ENCODE data around the gene SLC45A3. TPM values are rescaled to one million over a fixed set of nuclear protein-coding genes. Genes with fewer than 3 reads are reported as not detected.

The SLC45A3 gene
- total RNA-seq, 2 experiments from 2014 or later, result 0.17 to 0.31 TPM

GRCh38 chr1:205670611-205671430 lies 9.5 kb downstream of the SLC45A3 start:
- no peak overlapping the region for H3K27ac Mint-ChIP-seq
- peaks cover 8% of the 10 kb centered on the region for H3K4me1 Mint-ChIP-seq
- no peak for ATAC-seq (ENCODE audit: low read depth)
- no peak overlapping the region for H3K4me3 Mint-ChIP-seq
- peaks cover 11% of the 10 kb centered on the region for H3K27me3 Mint-ChIP-seq
- DNase-seq, result no peak
- H3K9me3 Mint-ChIP-seq, result no peaks in the 10 kb centered on the region
- POLR2A ChIA-PET, result interaction anchor here (0.9 kb wide), 1 partner anchor 41 kb away, joined by 3 read pairs; no protein-coding TSS in a partner anchor
- H3K36me3 Mint-ChIP-seq, result no peaks in the 10 kb centered on the region

GRCh38 chr1:205670150-205670446 lies 10.2 kb downstream of the SLC45A3 start:
- H3K9me3 Mint-ChIP-seq, result no peaks in the 10 kb centered on the region
- no peaks in the 10 kb centered on the region for H3K36me3 Mint-ChIP-seq
- no peak for DNase-seq
- H3K4me3 Mint-ChIP-seq, result no peak overlapping the region
- peaks cover 10% of the 10 kb centered on the region for H3K27me3 Mint-ChIP-seq
- H3K4me1 Mint-ChIP-seq, result peaks cover 11% of the 10 kb centered on the region
- POLR2A ChIA-PET, result no interaction called here
- H3K27ac Mint-ChIP-seq, result no peak overlapping the region
- no peak for ATAC-seq (ENCODE audit: low read depth)

GRCh38 chr1:205669341-205670149 lies 10.8 kb downstream of the SLC45A3 start:
- POLR2A ChIA-PET, result no interaction called here
- H3K9me3 Mint-ChIP-seq, result no peaks in the 10 kb centered on the region
- DNase-seq (no peak), ATAC-seq (ENCODE audit: low read depth) (no peak)
- no peaks in the 10 kb centered on the region for H3K36me3 Mint-ChIP-seq
- peaks cover 10% of the 10 kb centered on the region for H3K27me3 Mint-ChIP-seq
- H3K4me1 Mint-ChIP-seq, result peaks cover 13% of the 10 kb centered on the region
- no peak overlapping the region for H3K27ac Mint-ChIP-seq
- H3K4me3 Mint-ChIP-seq, result no peak overlapping the region

DNA sequence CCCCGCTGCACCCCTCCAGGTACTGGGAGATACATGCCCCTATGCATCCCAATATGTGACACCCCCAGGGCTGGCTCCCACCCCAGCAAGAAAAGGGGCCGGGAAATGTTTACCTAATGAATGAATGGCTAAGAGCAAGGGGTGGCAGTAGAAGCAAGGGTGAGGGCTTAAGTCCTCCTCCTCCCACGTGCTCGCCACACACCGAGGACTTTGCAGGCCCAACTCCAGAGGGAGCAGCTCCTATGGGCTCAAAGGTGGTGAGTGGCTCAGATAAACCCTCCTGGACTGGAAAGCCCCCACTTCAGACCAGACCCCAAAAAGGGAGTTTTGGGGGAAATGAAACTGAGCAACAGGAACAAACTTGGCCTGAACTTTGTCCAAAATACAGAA lies 11.4 kb downstream of the SLC45A3 start:
- no peak overlapping the region for H3K27ac Mint-ChIP-seq
- H3K27me3 Mint-ChIP-seq, result peaks cover 10% of the 10 kb centered on the region
- DNase-seq (no peak), ATAC-seq (ENCODE audit: low read depth) (no peak)
- no peaks in the 10 kb centered on the region for H3K36me3 Mint-ChIP-seq
- peaks cover 15% of the 10 kb centered on the region for H3K4me1 Mint-ChIP-seq
- no peak overlapping the region for H3K4me3 Mint-ChIP-seq
- POLR2A ChIA-PET, result no interaction called here
- H3K9me3 Mint-ChIP-seq, result no peaks in the 10 kb centered on the region

GRCh38 chr1:205667909-205668643 lies 12.2 kb downstream of the SLC45A3 start:
- no peak overlapping the region for H3K4me3 Mint-ChIP-seq
- no peak for DNase-seq
- H3K27me3 Mint-ChIP-seq, result peaks cover 6% of the 10 kb centered on the region
- no peaks in the 10 kb centered on the region for H3K9me3 Mint-ChIP-seq
- no peak overlapping the region for H3K27ac Mint-ChIP-seq
- ATAC-seq (ENCODE audit: low read depth), result no peak
- H3K4me1 Mint-ChIP-seq, result peaks cover 15% of the 10 kb centered on the region
- POLR2A ChIA-PET, result no interaction called here
- no peaks in the 10 kb centered on the region for H3K36me3 Mint-ChIP-seq

GRCh38 chr1:205666372-205667166 lies 13.7 kb downstream of the SLC45A3 start:
- Mint-ChIP-seq H3K36me3 (no peaks in the 10 kb centered on the region), H3K27ac (no peak overlapping the region)

GRCh38 chr1:205665201-205666045 lies 14.9 kb downstream of the SLC45A3 start:
- ATAC-seq (ENCODE audit: low read depth) (no peak), DNase-seq (no peak)
- no peak overlapping the region for H3K4me3 Mint-ChIP-seq
- POLR2A ChIA-PET, result no interaction called here
- H3K9me3 Mint-ChIP-seq, result no peaks in the 10 kb centered on the region
- H3K27me3 Mint-ChIP-seq, result peaks cover 7% of the 10 kb centered on the region
- H3K36me3 Mint-ChIP-seq, result no peaks in the 10 kb centered on the region
- peaks cover 7% of the 10 kb centered on the region for H3K4me1 Mint-ChIP-seq
- no peak overlapping the region for H3K27ac Mint-ChIP-seq

More at GRCh38 chr1:205666372-205667166, 13.7 kb downstream of the SLC45A3 start:
- no peak for ATAC-seq (ENCODE audit: low read depth)
- Mint-ChIP-seq H3K4me1 (peaks cover 7% of the 10 kb centered on the region), H3K27me3 (peaks cover 7% of the 10 kb centered on the region), H3K9me3 (no peaks in the 10 kb centered on the region), H3K4me3 (no peak overlapping the region)
- POLR2A ChIA-PET, result no interaction called here
- DNase-seq, result no peak

DNA sequence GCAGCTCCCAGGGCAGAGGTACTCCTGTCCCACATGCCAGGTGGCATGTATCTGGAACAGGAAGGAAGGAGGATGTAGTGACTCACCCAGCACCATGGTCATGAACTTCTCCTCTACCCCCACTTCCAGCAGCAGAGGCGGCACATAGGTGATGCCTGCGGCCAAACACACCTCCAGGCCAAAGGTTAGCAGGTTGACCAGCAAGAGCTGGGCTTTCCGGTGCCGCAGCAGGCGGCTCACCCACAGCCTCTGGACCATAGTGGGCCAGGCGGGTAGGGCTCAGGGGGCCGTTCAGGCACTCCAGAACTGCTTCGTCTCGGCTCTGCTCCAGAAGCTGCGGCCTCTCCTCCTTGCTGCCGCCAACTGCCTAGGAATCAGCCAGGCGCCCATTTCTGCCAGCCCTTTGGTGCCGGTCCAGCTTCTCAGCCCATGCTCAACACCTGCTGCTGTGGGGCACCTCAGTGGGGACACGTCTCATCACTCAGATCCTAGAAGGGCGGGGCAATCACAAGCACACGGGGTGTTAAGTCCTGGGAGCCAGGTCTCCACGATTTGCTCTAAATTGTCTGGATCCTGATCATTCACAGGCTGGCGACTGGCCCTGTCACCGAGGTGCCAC lies 15.8 kb downstream of the SLC45A3 start:
- Mint-ChIP-seq H3K4me1 (peaks cover 7% of the 10 kb centered on the region), H3K27ac (no peak overlapping the region), H3K4me3 (no peak overlapping the region), H3K36me3 (no peaks in the 10 kb centered on the region), H3K9me3 (no peaks in the 10 kb centered on the region), H3K27me3 (peaks cover 7% of the 10 kb centered on the region)
- POLR2A ChIA-PET, result no interaction called here
- DNase-seq, result no peak
- no peak for ATAC-seq (ENCODE audit: low read depth)

- Mint-ChIP-seq H3K27me3 (peaks cover 5% of the 10 kb centered on the region), H3K36me3 (no peaks in the 10 kb centered on the region), H3K27ac (no peak overlapping the region), H3K9me3 (no peaks in the 10 kb centered on the region), H3K4me3 (no peak overlapping the region), H3K4me1 (peaks cover 7% of the 10 kb centered on the region)
- ATAC-seq (ENCODE audit: low read depth), result no peak
- POLR2A ChIA-PET, result no interaction called here
- no peak for DNase-seq
These were observed 16.9 kb downstream of the SLC45A3 start for GRCh38 chr1:205663286-205663936.

DNA sequence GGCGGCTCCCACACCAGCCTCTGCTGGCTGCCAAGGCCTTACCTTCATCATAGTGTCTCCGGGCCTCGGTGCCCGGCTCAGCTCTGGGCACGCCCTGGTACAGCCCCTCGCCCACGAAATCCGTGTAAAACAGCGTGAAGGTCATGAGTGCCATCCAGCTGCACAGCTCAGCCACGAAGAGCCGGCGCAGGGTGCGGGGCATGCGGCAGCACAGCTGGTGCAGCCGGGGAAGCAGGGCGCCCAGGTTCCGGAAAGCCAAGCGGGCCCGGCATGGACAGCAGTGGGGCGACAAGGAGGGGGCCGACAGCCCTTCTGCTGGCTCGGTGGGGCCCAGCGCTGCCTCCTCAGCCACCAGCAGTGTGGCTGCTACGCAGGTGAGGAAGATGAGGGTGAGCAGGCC lies 17.5 kb downstream of the SLC45A3 start:
- Mint-ChIP-seq H3K9me3 (no peaks in the 10 kb centered on the region), H3K27me3 (peaks cover 5% of the 10 kb centered on the region), H3K4me3 (no peak overlapping the region), H3K27ac (no peak overlapping the region), H3K4me1 (peaks cover 7% of the 10 kb centered on the region), H3K36me3 (no peaks in the 10 kb centered on the region)
- POLR2A ChIA-PET, result no interaction called here
- DNase-seq, result no peak
- ATAC-seq (ENCODE audit: low read depth), result no peak

DNA sequence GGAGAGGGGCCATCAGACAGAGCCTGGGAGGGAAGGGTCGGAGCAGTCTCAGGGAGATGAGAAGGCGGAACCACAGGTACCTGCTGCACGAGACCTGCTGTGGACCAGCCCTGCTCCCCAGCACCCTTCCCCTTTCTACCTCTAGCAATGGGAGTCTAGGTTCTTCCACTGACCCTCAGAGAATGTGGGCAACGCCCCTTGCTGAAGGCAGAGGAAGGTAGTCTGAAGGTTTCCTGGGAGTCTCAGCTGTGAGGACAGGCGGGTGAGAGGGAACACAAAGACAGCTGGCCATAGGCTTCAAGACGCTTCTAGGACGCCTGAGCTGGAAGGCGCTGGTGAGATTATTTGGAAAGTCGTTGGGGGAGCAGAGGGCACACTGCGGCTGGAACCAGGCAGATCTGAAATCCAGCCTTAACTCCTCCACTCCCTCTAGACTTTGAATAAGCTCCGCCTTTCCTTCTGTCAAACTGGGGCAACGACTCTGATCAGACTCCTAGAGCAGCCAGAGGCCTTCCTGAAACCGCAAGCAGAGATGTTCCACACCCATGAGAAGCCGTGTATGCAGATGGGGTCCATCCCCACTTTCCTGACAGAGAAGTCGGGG lies 18.1 kb downstream of the SLC45A3 start:
- no peak for ATAC-seq (ENCODE audit: low read depth)
- peaks cover 8% of the 10 kb centered on the region for H3K27me3 Mint-ChIP-seq
- POLR2A ChIA-PET, result no interaction called here
- no peak overlapping the region for H3K4me3 Mint-ChIP-seq
- H3K36me3 Mint-ChIP-seq, result no peaks in the 10 kb centered on the region
- H3K9me3 Mint-ChIP-seq, result no peaks in the 10 kb centered on the region
- no peak overlapping the region for H3K27ac Mint-ChIP-seq
- DNase-seq, result no peak
- H3K4me1 Mint-ChIP-seq, result peaks cover 8% of the 10 kb centered on the region

All from activated naive CD8-positive, alpha-beta T cell treated with anti-CD3 and anti-CD28 coated beads, Interleukin-2, amount 10 ng/mL, durations not matched to agents 7 days and 5 days (primary cell).